HG02870 (cell line): ENCODE data around the gene SMC1B.
"Not testable (repeated sequence)": the region's sequence is repeated elsewhere in the genome, so short reads cannot be mapped to it uniquely, and the experiment has no call there.

Experiments used
- ATAC-seq: cut with Tn5 transposase; IDR thresholded peaks from one replicate; pipeline ENCODE4 v1.9.1; 2021; ENCODE audit warnings: mild to moderate bottlenecking, moderate library complexity; ENCODE audit not compliant: unreplicated experiment

SMC1B gene

DNA sequence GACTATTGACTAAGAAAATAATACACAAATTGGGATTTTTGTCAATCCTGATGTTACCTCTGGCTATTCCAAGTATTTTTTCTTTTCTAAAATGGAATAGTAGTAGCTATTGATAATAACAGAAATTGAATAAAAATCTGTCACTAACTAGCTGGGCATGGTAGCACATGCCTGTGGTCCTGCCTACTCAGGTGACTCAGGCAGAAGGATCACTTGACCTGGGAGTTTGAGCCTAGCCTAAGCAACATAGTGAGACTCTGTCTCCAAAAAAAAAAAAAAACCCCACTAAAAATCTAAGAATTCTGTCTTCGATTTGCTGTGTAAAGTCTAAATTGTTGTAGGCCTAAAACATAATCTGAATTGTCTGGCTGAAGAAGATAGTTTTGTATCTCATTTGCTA is 61.4 kb downstream of the SMC1B start:
- no peak for ATAC-seq

DNA sequence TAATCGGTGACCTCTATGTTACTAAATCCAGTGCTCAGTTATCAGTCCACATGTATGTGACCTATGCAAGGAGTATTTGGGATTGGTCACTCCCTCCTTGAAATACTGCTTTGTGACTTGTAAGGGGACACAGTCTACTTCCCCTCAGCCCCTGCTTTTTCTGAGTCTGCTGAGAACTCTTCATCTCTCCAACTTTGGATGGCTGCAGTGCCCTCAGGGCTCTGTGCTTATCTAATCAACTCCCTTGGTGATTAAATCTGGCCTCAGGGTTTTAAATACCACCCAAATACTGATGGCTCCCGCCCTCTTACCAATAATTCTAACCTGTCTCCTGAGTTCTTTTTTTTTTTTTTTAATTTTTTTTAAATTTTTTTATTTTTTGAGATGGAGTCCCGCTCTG is 63.5 kb downstream of the SMC1B start:
- no peak for ATAC-seq

DNA sequence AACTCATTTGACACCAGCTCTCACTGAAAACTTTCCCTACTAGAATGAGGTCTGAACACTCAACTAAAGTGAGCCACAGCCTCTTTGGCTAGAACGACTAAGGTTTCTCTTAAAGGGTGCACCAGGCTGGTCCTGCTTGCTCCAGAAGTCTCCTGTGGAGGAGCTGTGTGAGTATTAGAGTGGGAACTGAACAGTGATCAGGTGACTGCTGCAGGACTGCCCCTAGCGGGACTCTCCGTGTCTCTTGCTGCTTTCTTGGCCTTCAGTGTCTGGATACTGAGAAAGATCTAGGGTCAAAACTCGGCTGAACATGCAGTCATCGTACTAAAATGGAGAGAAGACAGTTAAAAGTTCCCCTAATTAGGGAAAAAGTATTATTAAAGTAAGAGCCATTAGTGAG is 69.1 kb downstream of the SMC1B start:
- ATAC-seq = no peak

DNA sequence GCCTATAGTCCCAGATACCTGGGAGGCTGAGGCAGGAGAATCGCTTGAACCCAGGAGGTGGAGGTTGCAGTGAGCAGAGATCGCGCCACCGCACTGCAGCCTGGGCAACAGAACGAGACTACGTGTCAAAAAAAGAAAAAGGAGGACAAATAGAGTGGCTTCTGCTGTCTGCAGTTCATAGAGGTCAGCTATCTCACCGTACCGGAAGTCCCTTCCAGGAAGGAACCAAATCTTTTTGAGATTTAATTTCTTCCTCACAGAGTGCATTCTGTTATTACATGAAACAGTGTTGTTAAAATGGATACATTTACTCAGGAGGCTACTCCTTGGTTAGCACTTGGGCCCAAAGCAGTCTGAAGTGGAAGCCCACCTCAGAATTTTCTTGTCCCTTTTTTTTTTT is 70.3 kb downstream of the SMC1B start:
- no peak for ATAC-seq

DNA sequence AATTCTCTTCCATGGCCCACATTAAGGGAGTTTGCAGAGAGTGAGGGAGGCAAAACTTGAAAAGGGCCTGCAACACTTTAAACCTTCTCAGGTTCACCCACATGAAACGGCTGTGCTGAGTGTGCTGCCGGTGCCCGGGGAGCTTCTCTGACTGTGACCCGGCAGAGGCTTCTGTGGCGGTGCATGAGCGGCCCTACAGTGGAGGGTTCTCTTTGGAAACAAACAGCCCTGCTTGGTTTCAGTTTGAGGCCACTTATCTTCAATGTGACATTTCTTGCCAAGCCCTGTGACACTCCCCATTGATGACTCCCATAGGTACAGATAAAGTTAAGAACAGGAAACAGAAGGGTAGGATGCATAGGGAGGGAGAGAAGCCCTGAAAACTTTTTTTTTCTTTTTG is 71.9 kb downstream of the SMC1B start:
- no peak for ATAC-seq

DNA sequence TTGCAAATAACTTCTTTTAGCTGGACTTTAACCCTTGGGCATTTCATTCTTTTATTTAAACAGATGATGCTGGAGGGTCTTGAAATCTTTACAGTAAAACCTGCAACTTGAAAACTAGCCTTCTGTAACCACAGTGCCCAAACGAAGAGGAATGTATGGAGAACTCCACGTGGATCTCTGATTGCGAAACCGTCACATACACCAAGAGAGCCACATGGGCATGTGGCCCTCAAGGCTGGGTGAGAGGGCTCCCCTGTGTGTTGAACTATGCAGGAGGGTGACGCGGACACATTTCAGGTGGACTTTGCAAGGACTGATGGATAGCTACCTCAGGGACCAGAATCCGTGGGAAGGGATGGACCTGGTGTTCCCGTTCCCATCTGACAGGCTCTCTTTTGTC is 73.1 kb downstream of the SMC1B start:
- no peak for ATAC-seq

DNA sequence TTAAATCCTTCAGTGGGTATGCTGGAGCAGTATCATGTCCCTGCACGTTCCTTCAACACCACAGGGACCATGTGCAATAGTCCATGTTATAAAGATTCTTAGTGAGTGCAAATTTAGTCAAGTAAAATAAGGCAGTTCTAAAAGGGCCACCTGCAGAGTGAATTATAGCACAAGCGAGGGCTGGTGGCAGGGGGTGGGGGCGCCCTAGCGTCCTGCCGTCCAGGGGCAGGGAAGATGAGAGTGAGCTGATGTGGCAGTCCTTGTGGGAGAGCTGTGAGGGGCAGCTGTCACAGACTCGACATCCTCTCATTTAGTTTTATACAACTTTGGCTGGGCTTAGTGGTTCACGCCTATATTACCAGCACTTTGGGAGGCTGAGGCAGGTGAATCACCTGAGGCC is 74.6 kb downstream of the SMC1B start:
- no peak for ATAC-seq

DNA sequence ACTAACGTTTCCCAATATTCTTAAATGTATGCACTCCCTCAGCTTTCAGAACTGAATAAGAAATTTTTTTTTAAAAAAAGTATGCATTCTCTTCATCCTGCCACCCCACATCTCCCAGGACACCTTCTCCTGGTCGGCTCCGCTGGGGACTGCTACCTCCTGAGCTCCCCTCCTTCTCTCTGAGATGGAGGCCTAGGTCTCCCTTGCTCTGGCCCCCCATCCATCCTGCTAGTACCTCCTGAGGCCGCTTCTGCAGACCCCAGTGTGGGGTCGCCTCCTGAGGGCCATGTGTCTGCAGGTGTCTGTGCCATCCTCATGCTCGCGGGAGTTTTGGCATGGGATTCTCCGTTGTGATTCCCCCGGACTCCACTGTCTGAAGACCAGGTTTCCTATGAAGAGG is 75.9 kb downstream of the SMC1B start:
- ATAC-seq = no peak

DNA sequence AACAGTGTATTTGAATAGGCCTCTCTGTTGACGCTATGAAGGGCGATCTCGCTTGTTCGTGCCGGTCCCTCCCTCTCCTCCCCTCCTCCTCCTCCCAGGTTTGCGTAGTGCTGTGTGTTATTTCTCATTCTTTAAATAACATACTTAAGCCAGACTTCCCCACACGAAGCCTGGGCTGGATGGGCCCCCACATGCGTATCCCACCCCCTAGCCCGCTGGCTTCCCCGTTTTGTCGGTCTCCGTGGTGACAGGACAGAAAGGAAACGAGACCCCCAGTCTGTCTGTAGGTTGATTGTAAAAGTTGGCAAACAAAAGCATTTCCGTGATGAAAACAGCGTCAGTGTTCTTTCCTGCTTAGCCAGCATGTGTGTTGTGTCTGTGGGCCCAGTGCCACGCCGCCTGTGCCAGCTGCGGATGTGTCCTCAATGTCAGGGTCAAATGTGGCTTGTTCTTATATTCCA is 76.4 kb downstream of the SMC1B start:
- no peak for ATAC-seq

DNA sequence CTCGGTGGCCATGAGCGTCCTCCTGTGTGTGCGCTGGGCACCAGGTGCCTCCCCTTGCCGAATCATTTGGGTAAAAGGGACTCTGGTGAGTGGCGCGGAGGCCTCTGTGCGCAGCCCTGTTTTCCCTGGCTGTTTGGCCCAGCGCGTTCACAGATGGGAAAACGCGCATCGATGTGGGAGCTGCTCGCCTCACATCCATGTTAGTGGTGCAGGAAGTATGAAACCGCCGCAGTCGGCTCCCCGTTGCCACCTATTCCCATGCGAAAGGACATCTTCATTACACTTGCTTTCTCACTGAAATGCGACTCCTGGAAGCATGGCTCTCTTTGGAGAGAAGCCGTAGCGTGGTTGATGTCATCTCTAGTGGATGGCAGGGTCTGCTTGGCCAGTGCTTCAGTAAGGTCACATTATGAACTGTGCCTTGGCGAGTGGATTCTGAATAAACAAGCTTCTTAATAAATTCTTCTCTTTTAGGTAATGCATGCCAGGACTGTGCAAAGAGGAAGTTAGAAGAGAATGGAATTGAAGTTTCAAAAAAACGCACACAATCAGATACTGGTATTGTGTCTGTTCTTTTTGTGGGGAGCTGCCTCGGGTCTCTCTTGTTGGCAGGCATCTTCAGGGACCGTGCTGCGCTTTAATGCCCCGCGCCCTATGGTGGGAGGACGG is 77.4 kb downstream of the SMC1B start:
- no peak for ATAC-seq

DNA sequence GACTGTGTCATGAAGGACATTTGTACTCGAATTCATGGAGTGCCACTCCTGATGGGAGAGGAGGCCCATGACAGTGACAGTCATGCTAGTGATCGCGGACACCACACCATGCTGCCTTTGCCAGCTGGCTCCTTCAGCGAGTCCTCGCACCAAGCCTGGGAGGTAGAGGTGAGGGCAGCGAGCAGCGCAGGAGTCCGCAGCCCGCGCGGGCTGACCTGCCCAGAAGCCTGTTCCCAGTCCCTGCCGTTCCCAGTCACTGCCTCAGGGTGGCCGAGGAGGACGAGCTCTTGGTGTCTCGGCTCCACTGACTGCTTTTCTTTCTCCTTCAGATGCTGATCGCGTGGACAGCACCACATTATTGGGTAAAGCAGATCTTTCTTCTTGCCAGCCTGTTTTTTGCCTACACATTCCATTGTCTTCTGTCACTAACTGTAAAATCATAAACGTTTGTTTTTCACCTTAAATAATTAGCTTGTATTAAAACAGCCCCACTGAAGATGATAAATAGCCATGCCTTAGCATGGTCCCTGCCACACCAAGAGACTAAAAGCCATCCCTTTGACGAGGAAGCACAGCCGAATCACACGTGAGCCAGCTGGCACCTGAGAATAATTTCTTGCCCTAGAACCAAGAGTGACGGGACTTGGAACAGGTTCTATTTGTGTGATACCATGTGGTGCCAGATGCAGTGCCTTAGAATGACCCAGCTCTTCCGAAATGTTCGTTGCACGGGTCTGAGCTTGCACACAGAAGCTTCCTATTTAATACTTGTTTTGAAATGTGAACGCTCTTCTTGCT is 78.2 kb downstream of the SMC1B start:
- no peak for ATAC-seq

DNA sequence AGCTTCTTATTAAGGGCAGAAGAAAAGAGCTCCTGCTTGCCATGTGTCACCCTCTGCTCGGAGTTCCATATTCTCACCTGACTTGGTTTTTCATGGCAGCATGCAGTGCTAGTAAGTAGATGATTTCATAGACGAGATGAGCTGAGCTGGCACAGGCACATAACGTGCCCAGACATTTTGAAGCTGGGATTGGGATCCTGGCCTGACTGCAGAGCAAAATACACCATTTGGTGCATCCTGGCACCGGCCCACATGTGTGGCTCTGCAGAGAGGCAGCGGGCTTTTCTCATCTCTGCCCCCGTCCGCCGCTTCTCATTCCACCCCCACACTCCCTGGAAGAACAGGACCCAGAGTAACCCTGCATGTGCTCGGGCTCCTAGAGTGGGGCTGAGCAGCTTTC is 78.9 kb downstream of the SMC1B start:
- no peak for ATAC-seq

DNA sequence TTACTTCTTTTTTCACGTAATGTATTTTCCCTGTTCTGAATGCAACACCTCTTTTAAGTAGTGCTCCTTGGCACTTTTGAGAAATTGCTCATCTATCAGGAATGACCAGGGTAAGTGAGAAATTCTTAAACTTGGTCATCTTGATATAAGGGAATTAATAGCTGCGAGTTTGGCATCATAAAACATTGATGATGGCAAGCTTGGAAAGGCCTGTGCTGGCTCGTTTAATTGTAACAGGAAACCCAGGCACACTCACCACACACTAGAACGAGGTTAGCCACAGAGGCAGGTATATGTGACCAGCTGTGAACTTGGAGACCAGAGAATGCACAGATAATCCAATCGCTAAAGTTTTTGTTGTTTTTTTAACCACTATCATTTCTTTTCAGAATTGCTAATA is 79.3 kb downstream of the SMC1B start:
- ATAC-seq = no peak

DNA sequence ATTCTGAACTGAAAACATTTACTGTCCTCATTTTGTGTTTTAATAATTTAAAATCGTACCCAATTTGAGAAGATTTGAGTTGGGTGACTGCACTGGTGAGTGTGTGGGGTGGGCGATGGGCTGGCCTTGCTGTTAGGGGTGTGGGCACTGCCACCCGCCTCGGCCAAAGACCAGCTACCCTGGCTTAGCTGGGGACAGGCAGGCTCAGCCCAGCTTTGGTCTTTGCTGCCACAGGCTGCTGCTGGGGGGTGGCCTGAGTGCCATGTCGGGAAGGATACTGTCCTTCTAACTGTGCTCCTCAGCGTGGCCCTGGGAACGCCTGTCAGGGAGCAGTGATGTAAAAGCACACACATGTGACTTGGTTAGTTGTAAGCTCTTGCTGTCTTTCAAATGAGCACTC is 81.4 kb downstream of the SMC1B start:
- ATAC-seq = no peak

DNA sequence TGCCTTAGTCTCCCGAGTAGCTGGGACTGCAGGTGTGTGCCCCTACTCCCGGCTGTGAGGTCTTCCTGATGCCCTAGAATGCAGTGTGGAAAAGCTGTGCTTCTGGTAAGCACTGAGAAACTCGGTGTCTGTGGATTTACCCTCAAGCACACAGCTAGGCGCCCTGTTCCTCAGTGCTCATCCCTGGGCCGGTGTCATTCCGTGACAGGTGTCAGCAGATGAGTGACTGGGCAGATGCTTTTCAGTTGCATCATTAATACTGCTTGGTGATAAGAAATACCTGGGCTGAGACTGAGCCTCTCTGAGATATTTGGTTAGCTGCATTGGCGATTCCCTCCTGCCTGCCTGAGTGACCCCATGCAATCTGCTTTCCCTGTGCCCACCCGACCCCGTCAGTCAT is 81.9 kb downstream of the SMC1B start:
- ATAC-seq = no peak

DNA sequence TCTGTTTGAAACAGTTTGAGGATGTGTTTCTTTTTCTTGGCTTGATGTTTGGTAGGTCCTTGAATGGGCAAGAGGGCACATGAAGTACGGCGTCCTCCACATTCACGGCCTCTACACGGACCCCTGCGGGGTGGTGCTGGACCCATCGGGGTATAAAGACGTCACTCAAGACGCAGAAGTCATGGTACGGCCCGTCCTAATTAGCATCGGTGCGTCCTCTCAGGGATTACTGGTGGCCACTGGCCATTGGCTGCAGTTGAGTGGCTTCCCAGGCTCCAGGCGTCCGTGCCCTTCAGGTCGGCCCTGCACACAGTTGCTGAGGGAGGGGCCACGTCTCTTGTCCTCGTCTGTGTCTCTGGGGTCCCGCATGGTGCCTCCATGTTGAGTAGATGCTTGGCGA is 82.9 kb downstream of the SMC1B start:
- no peak for ATAC-seq

DNA sequence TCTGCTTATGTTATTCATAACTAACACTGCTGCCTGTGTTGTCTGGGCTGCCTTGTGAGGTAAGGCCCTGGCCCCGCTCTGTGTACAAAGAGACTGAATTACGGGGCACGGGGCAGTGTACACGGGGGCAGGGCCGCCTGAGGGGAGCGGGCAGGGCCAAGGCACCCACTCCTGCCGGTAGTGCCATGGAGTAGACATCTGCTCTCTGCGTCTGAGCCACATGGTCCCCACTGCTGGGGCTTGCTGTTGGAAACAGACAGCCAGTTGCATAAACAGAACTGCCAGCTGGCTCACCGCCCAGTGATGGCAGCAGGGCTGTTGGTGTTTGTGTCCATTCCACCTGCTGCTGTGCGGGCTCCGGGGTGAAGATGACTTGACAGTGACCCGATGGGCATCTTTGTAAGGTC is 83.9 kb downstream of the SMC1B start:
- no peak for ATAC-seq

DNA sequence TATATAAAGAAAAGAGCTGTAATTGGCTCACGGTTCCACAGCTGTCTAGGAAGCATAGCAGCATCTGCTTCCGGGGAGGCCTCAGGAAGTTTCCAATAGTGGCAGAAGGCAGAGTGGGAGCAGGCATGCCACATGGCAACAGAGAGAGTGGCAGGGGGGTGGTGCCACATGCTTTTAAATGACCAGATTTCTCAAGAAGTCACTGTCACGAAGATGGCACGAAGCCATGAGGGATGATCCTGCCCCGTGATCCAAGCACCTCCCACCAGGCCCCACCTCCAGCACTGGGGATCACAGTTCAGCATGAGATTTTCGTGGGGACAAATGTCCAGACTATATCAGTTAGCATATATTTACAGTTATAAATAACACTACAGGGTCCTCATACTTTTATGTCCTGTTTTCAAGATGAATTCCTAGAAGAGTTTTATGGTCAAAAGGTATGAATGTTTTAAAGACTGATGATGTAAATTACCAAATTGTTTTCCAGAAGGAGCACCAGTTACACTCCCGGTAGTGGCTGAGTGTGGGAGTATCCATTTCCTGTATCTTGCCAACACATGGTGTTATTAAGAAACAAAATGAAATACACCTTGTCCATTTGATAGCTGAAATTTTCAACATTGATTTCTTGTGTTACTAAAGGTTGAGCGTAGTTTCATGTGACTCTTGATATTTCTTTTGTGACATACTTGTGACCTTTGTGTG is 84.4 kb downstream of the SMC1B start:
- ATAC-seq = no peak

DNA sequence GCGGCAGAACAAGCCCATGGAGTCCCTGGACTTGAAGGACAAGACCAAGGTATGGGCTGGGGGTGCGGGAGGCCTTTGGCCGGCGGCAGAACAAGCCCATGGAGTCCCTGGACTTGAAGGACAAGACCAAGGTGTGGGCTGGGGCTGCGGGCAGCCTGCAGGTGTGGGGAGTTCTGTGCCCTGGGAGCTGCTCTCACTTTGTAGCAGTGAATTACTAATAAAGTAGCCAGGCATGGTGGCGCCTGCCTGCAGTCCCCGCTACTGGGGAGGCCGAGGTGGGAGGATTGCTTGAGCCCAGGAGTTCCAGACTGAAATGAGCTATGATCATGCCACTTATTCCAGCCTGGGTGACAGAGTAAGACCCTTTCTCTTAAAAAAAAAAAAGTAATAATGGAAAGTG is 85.1 kb downstream of the SMC1B start:
- not testable (repeated sequence) for ATAC-seq

DNA sequence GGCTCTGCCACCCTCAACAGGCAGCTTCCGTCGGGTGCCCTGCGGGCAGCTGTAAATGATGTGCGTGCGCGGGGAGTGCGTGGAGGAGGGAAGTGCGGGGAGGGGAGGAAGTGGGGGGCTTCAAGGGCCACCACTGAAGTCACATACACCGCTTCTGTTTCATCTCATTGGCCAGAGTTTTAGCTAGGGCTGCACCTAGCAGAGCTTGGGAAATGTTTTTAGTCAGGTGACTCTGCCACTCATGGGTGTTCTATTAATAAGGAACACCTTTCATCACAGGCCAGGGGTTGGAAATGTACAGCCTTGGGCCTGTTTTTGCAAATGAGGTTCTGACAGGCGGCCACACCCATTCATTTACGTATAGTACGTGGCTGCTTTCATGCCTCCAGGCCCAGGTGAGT is 89.1 kb downstream of the SMC1B start:
- ATAC-seq = no peak

DNA sequence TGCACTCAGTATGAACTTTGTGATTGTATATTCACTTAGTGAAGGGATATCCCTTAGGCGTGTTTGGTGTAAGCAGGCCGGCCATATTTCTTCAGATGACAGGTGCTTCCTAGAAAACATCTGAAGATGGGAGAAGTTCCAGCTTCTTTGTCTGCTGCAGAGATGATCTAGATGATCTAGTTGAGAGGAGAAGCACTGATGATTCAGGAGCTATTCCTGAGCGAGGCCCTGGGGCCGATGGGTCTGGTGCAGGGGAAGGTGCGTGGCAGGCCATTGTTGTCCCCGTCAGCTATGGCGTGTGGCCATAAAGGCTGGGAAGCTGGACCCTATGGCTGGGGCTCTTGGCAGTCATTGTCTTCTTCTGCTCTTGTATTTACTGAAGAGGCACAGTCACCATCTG is 89.7 kb downstream of the SMC1B start:
- no peak for ATAC-seq
